ENCODE measurements around the gene TMEM200C. TPM values are rescaled to one million over a fixed set of nuclear protein-coding genes. Genes with fewer than 3 reads are reported as not detected.
A peak's percentile ranks its signal among the peaks of the same experiment; 100 is the strongest.
"Not testable (repeated sequence)": the region's sequence is repeated elsewhere in the genome, so short reads cannot be mapped to it uniquely, and the experiment has no call there.

Gene TMEM200C
- total RNA-seq, 1 donor from 2014 or later: not detected

- no peaks in the 10 kb centered on the region for H3K36me3 Mint-ChIP-seq (ENCODE audit: low read depth)
- intact Hi-C loops (cut with micrococcal nuclease): no loop called here
Observed at GRCh38 chr18:5885361-5885760, 10.0 kb downstream of the TMEM200C start.

GRCh38 chr18:5884375-5884774 is 10.9 kb downstream of the TMEM200C start:
- Mint-ChIP-seq H3K4me3 (no peak overlapping the region), H3K36me3 (ENCODE audit: low read depth) (no peaks in the 10 kb centered on the region), H3K27me3 (ENCODE audit: insufficient read depth) (peaks cover 34% of the 10 kb centered on the region), H3K27ac (no peak overlapping the region), H3K4me1 (ENCODE audit: low read depth) (no peaks in the 10 kb centered on the region), H3K9me3 (no peaks in the 10 kb centered on the region)
- no peak for DNase-seq (ENCODE audit: low spot score)
- intact Hi-C loops (cut with micrococcal nuclease): loop anchor here (5.0 kb wide), 1 partner anchor 1003 kb away; no protein-coding TSS in a partner anchor

More at GRCh38 chr18:5885361-5885760, 10.0 kb downstream of the TMEM200C start:
- no peaks in the 10 kb centered on the region for H3K9me3 Mint-ChIP-seq
- peaks cover 43% of the 10 kb centered on the region for H3K27me3 Mint-ChIP-seq (ENCODE audit: insufficient read depth)
- DNase-seq (ENCODE audit: low spot score): no peak
- H3K4me3 Mint-ChIP-seq: no peak overlapping the region
- no peak overlapping the region for H3K27ac Mint-ChIP-seq
- H3K4me1 Mint-ChIP-seq (ENCODE audit: low read depth): no peaks in the 10 kb centered on the region

- H3K36me3 Mint-ChIP-seq (ENCODE audit: low read depth): no peaks in the 10 kb centered on the region
- intact Hi-C loops (cut with micrococcal nuclease): loop anchor here (1.0 to 10.0 kb wide), 2 partner anchors 525 to 643 kb away; no protein-coding TSS in a partner anchor
- DNase-seq (ENCODE audit: low spot score): no peak
- H3K9me3 Mint-ChIP-seq: no peaks in the 10 kb centered on the region
- H3K27me3 Mint-ChIP-seq (ENCODE audit: insufficient read depth): peaks cover 5% of the 10 kb centered on the region
- no peaks in the 10 kb centered on the region for H3K4me1 Mint-ChIP-seq (ENCODE audit: low read depth)
- no peak overlapping the region for H3K27ac Mint-ChIP-seq
- no peak overlapping the region for H3K4me3 Mint-ChIP-seq
Observed at GRCh38 chr18:5879479-5879882, 15.8 kb downstream of the TMEM200C start.

- Mint-ChIP-seq H3K4me1 (ENCODE audit: low read depth) (no peaks in the 10 kb centered on the region), H3K9me3 (no peaks in the 10 kb centered on the region), H3K27me3 (ENCODE audit: insufficient read depth) (peaks cover 5% of the 10 kb centered on the region), H3K27ac (no peak overlapping the region), H3K36me3 (ENCODE audit: low read depth) (no peaks in the 10 kb centered on the region), H3K4me3 (no peak overlapping the region)
- intact Hi-C loops (cut with micrococcal nuclease): loop anchor here (10.0 kb wide), 1 partner anchor 528 kb away; no protein-coding TSS in a partner anchor
- DNase-seq (ENCODE audit: low spot score): no peak
Observed at GRCh38 chr18:5876891-5877290, 18.4 kb downstream of the TMEM200C start.

- Mint-ChIP-seq H3K36me3 (ENCODE audit: low read depth) (no peaks in the 10 kb centered on the region), H3K27me3 (ENCODE audit: insufficient read depth) (peaks cover 3% of the 10 kb centered on the region), H3K4me1 (ENCODE audit: low read depth) (no peaks in the 10 kb centered on the region), H3K9me3 (no peaks in the 10 kb centered on the region), H3K4me3 (no peak overlapping the region), H3K27ac (no peak overlapping the region)
- intact Hi-C loops (cut with micrococcal nuclease): loop anchor here (10.0 kb wide), 1 partner anchor 530 kb away; no protein-coding TSS in a partner anchor
- no peak for DNase-seq (ENCODE audit: low spot score)
Observed at GRCh38 chr18:5874336-5874735, 21.0 kb downstream of the TMEM200C start.

- intact Hi-C loops (cut with micrococcal nuclease): loop anchor here (10.0 kb wide), 1 partner anchor 532 kb away; no protein-coding TSS in a partner anchor
- peaks cover 3% of the 10 kb centered on the region for H3K27me3 Mint-ChIP-seq (ENCODE audit: insufficient read depth)
Observed at GRCh38 chr18:5872886-5873285, 22.4 kb downstream of the TMEM200C start.

GRCh38 chr18:5871426-5871825 is 23.9 kb downstream of the TMEM200C start:
- H3K36me3 Mint-ChIP-seq (ENCODE audit: low read depth): no peaks in the 10 kb centered on the region
- H3K27ac Mint-ChIP-seq: no peak overlapping the region
- intact Hi-C loops (cut with micrococcal nuclease): loop anchor here (10.0 kb wide), 1 partner anchor 533 kb away; no protein-coding TSS in a partner anchor

More at GRCh38 chr18:5872886-5873285, 22.4 kb downstream of the TMEM200C start:
- H3K4me1 Mint-ChIP-seq (ENCODE audit: low read depth): no peaks in the 10 kb centered on the region
- DNase-seq (ENCODE audit: low spot score): no peak
- no peaks in the 10 kb centered on the region for H3K9me3 Mint-ChIP-seq
- H3K36me3 Mint-ChIP-seq (ENCODE audit: low read depth): no peaks in the 10 kb centered on the region
- H3K27ac Mint-ChIP-seq: no peak overlapping the region
- no peak overlapping the region for H3K4me3 Mint-ChIP-seq

GRCh38 chr18:5868218-5868854 is 27.0 kb downstream of the TMEM200C start:
- H3K27ac Mint-ChIP-seq: no peak overlapping the region
- no peaks in the 10 kb centered on the region for H3K27me3 Mint-ChIP-seq (ENCODE audit: insufficient read depth)
- intact Hi-C loops (cut with micrococcal nuclease): loop anchor here (2.0 to 5.0 kb wide), 2 partner anchors 796 to 1018 kb away; no protein-coding TSS in a partner anchor
- DNase-seq (ENCODE audit: low spot score): peak; percentile 14
- H3K36me3 Mint-ChIP-seq (ENCODE audit: low read depth): no peaks in the 10 kb centered on the region
- no peaks in the 10 kb centered on the region for H3K9me3 Mint-ChIP-seq
- H3K4me3 Mint-ChIP-seq: no peak overlapping the region
- H3K4me1 Mint-ChIP-seq (ENCODE audit: low read depth): no peaks in the 10 kb centered on the region

More at GRCh38 chr18:5871426-5871825, 23.9 kb downstream of the TMEM200C start:
- no peaks in the 10 kb centered on the region for H3K9me3 Mint-ChIP-seq
- H3K4me1 Mint-ChIP-seq (ENCODE audit: low read depth): no peaks in the 10 kb centered on the region
- H3K27me3 Mint-ChIP-seq (ENCODE audit: insufficient read depth): no peaks in the 10 kb centered on the region
- DNase-seq (ENCODE audit: low spot score): no peak
- H3K4me3 Mint-ChIP-seq: no peak overlapping the region

- no peaks in the 10 kb centered on the region for H3K9me3 Mint-ChIP-seq
- no peaks in the 10 kb centered on the region for H3K27me3 Mint-ChIP-seq (ENCODE audit: insufficient read depth)
- intact Hi-C loops (cut with micrococcal nuclease): loop anchor here (5.0 kb wide), 1 partner anchor 793 kb away; no protein-coding TSS in a partner anchor
Observed at GRCh38 chr18:5865521-5865920, 29.8 kb downstream of the TMEM200C start.

GRCh38 chr18:5862127-5862526 is 33.2 kb downstream of the TMEM200C start:
- intact Hi-C loops (cut with micrococcal nuclease); H3K36me3 Mint-ChIP-seq (ENCODE audit: low read depth); H3K9me3 Mint-ChIP-seq; H3K27me3 Mint-ChIP-seq (ENCODE audit: insufficient read depth); DNase-seq (ENCODE audit: low spot score); H3K4me3 Mint-ChIP-seq; H3K27ac Mint-ChIP-seq; H3K4me1 Mint-ChIP-seq (ENCODE audit: low read depth): not testable (repeated sequence)

More at GRCh38 chr18:5865521-5865920, 29.8 kb downstream of the TMEM200C start:
- Mint-ChIP-seq H3K36me3 (ENCODE audit: low read depth) (no peaks in the 10 kb centered on the region), H3K27ac (no peak overlapping the region), H3K4me1 (ENCODE audit: low read depth) (no peaks in the 10 kb centered on the region), H3K4me3 (no peak overlapping the region)
- DNase-seq (ENCODE audit: low spot score): no peak

GRCh38 chr18:5857180-5857579 is 38.1 kb downstream of the TMEM200C start:
- H3K27ac Mint-ChIP-seq: no peak overlapping the region
- H3K9me3 Mint-ChIP-seq: no peaks in the 10 kb centered on the region
- H3K4me1 Mint-ChIP-seq (ENCODE audit: low read depth): no peaks in the 10 kb centered on the region
- DNase-seq (ENCODE audit: low spot score): no peak
- no peaks in the 10 kb centered on the region for H3K36me3 Mint-ChIP-seq (ENCODE audit: low read depth)
- intact Hi-C loops (cut with micrococcal nuclease): no loop called here
- H3K27me3 Mint-ChIP-seq (ENCODE audit: insufficient read depth): no peaks in the 10 kb centered on the region
- H3K4me3 Mint-ChIP-seq: no peak overlapping the region

- Mint-ChIP-seq H3K36me3 (ENCODE audit: low read depth) (no peaks in the 10 kb centered on the region), H3K4me1 (ENCODE audit: low read depth) (no peaks in the 10 kb centered on the region), H3K27ac (no peak overlapping the region), H3K4me3 (no peak overlapping the region), H3K9me3 (no peaks in the 10 kb centered on the region), H3K27me3 (ENCODE audit: insufficient read depth) (peaks cover 3% of the 10 kb centered on the region)
- intact Hi-C loops (cut with micrococcal nuclease): no loop called here
- no peak for DNase-seq (ENCODE audit: low spot score)
Observed at GRCh38 chr18:5853253-5853652, 42.1 kb downstream of the TMEM200C start.

- DNase-seq (ENCODE audit: low spot score): no peak
- Mint-ChIP-seq H3K36me3 (ENCODE audit: low read depth) (no peaks in the 10 kb centered on the region), H3K4me1 (ENCODE audit: low read depth) (no peaks in the 10 kb centered on the region), H3K27ac (no peak overlapping the region), H3K4me3 (no peak overlapping the region), H3K9me3 (no peaks in the 10 kb centered on the region), H3K27me3 (ENCODE audit: insufficient read depth) (peaks cover 3% of the 10 kb centered on the region)
- intact Hi-C loops (cut with micrococcal nuclease): no loop called here
Observed at GRCh38 chr18:5851998-5852397, 43.3 kb downstream of the TMEM200C start.
